Endometrium (tissue), 2 donors: Measurements from ENCODE around the gene SIX5.
"Not testable (repeated sequence)": the region's sequence is repeated elsewhere in the genome, so short reads cannot be mapped to it uniquely, and the experiment has no call there.

ENCODE experiments used
- FAIRE-seq: peaks from 2 replicates; lab custom pipeline; 2012; peaks lifted over from hg19 to GRCh38; lab: Jason Lieb, UNC
- donor health status: control.
- donor health status: control.

The SIX5 gene

DNA sequence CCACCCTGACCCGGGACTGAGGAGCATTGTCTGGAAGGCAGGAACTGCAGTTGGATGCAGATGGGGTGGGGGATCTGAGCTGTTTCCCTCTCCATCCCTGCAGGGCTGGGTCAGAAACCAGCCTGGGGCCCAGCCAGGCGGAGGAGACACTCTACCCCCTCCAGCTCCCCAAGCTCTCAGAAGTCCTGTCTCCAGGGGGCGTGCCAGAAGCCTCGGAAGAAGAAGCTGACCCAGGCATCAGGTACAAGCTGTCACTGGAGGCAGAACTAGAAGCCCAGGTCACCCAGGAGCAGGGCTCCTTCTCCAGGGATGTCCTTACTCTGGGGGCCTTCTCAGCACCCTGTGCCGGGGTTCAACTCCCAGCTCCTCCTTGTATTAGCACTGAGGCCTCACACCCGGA, 15.5 kb downstream of the SIX5 start:
- no peak for FAIRE-seq

- FAIRE-seq: no peak
Measured at GRCh38 chr19:45752639-45753038, 16.4 kb downstream of the SIX5 start.

DNA sequence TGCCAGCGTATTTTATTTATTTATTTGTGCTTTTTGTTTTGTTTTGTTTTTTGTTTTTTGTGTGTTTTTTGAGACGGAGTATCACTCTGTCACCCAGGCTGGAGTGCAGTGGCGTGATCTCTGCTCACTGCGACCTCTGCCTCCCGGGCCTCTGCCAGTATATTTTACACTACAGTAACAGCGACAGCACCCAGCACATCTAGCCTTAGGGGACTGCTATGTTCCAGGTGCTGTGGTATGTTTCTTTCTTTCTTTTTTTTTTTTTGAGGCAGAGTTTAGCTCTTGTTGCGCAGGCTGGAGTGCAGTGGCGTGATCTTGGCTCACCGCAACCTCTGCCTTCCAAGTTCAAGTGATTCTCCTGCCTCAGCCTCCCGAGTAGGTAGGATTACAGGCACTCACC, 17.6 kb downstream of the SIX5 start:
- not testable (repeated sequence) for FAIRE-seq

DNA sequence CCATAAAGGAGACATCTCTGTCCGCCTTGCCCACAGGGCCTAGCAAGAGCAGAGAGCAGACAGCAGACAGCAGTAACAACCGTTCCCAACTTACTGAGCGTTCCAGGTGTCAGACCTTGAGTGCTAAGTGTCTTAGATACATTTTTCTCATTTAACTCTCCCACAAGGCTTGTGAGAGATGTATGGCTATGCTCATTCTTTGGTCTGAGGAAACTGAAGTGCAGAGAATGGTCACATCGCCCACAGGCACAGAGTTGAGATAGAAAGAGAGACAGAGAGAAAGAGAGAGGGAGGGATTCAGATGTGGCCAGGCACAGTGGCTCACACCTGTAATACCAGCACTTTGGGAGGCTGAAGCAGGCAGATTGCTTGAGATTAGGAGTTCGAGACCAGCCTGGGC, 21.5 kb downstream of the SIX5 start:
- FAIRE-seq: no peak

DNA sequence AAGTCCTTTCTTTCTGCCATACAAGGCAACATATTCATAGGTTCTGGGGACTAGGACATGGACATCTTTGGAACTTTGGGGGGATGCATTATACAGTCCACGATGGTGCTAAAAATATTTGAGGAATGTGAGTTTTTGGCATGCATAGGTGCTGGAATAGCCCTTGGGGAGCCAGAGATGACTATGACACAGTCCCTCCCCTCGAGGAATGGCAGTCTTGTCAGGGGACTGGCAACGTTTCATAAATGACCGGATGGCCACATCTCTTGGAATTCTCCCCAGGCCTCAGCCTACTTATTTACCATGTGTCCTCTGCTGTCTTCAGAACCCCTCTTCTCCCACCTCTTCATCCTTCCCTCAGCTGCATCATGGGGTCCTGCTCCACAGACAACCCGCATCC, 22.2 kb downstream of the SIX5 start:
- FAIRE-seq: no peak

GRCh38 chr19:45745606-45746005, 23.4 kb downstream of the SIX5 start:
- FAIRE-seq: no peak

DNA sequence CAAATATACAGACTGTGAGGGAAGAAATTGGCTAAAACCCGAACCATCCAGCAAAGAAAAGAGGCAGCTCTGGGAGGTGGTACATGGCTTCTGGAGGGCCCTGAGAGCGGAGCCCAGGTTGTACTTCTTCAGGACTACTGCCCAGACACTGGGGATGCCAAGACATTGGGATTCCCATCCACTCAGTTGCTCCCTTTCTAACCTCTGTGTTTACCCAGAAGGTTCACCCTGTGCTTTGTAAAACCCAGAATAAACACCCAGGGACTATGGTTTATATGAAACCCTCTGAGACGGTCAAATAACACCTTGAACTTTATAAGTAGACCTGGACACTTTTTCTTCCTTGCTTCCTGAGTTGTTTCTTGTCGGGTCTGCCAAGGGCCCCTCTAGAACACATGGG, 26.1 kb downstream of the SIX5 start:
- no peak for FAIRE-seq

GRCh38 chr19:45739498-45740439, 29.3 kb downstream of the SIX5 start:
- no peak for FAIRE-seq

- no peak for FAIRE-seq
Measured at GRCh38 chr19:45733160-45733810, 35.8 kb downstream of the SIX5 start, which contains the start of gene MEIOSIN. Gene MEIOSIN, plus strand, starts transcription at chr19:45733439. Its CDS starts 1,938 bp downstream, at chr19:45735377.

- FAIRE-seq: peak; percentile 98
Measured at GRCh38 chr19:45730368-45731288, 38.4 kb downstream of the SIX5 start, which contains the start of gene FBXO46. Gene FBXO46, minus strand, starts transcription at chr19:45730896. Its CDS starts 17,401 bp downstream, at chr19:45713495.

DNA sequence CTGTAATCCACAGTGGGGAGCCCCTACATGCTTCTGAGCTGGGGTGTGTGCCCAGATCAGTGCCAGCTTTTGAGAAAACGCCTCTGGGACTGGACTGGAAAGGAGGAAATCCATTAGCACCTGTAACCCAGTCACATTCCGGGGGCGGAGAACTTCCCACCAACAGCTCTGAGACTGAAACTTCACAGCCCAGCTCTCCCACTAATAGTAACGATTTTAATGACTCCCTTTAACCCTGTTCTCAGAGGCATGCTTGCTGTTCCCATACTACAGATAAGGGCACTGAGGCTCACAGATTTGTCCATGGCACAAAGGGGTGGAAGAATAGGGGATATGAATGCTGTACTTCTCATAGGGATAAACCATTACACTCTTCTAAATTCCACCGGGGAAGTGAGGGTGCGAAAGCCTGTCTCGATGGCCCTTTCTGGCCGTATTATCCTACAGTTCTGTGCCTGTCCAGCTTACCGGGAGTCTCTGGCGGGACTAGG, 39.2 kb downstream of the SIX5 start:
- FAIRE-seq: no peak

DNA sequence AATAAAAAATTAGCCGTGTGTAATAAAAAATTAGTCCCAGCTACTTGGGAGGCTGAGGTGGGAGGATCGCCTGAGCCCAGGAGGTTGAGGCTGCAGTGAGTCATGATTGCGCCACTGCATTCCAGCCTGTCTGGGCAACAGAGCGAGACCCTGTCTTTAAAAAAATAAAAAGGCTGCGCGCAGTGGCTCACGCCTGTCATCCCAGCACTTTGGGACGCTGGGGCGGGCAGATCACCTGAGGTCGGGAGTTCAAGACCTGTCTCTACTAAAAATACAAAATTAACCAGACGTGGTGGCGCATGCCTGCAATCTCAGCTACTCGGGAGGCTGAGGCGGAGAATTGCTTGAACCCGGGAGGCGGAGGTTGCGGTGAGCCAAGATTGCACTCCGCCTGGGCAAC, 40.4 kb downstream of the SIX5 start:
- FAIRE-seq: not testable (repeated sequence)

- not testable (repeated sequence) for FAIRE-seq
Measured at GRCh38 chr19:45720065-45720464, 49.0 kb downstream of the SIX5 start.

DNA sequence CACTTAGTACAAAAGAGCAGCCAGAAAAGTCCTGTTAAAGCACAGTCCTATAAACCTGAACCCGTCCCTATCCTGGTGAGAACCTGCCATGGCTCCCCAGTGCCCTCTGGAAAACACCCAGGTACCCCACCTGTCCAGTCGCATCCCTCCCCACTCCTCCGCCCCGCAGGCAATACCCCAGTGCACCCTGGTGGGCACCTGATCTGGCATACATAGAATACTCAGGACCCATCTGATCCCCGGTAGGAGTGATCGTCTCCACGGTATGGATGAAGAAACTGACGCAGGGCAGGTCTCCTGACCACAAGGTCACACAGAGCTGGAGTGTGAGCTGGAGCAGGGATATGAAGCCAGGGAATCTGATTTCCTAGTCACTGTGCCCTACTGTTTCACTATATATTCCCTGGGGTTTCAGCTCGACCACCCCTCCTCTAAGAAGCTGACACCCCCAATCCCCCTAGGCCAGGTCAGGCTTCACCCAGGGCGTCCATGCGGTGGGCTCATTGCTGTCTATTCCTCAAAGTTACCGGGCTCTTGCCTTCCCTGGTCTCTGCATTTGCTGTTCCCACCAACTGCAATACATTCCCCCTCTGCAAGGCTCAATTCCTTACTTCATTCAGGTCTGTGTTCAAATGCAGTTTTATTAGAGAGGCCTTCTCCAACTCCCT, 50.9 kb downstream of the SIX5 start:
- no peak for FAIRE-seq

GRCh38 chr19:45717131-45717982, 51.7 kb downstream of the SIX5 start:
- peak; percentile 99 for FAIRE-seq

DNA sequence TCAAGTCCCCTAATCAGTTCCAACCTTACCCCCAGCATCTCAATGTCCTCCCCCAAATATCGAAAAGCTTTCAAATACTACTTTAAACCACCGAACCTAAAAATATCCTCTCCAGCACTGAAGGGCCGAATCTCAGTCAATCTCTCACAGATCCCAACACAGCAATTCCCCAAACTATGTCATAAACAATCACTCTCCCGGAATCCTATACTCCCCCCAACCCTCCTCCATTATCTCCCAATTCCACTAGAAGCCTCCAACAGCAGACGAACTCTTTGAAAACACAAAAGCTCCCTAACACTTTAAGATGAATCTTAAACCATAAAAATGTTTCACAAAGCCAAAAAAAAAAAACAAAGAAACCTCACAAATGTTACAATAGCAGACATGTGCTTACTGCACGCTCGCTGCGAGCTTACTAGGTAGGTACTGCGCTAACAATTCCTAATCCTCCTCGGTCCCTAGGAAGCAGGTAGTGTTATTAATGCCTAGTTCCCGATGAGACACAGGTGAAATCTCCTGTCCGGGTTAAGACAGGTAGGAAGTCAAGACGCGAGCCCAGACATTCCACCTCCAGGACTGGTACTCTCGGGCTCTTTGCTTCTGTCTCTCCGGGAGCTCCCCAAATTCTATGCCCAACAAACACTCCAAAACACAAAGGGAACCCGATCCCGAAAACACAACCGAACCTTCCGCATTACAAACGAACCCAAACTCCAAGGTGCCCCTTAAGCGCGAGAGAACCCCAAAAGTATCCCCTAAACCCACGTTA, 52.5 kb downstream of the SIX5 start:
- FAIRE-seq: no peak

GRCh38 chr19:45715139-45715538, 53.9 kb downstream of the SIX5 start:
- no peak for FAIRE-seq
